NT2/D1 (cell line): ENCODE results near the gene CNR2.

Source experiments
- SUZ12 ChIP-seq: IDR thresholded peaks from 2 replicates; pipeline ENCODE4 v1.6.1; 2011; ENCODE audit not compliant: insufficient read length, insufficient read depth; ENCODE audit errors: extremely low read depth
- YY1 ChIP-seq: IDR thresholded peaks from 2 replicates; pipeline ENCODE4 v1.6.1; 2011; ENCODE audit not compliant: insufficient read length, insufficient read depth
- ZNF274 ChIP-seq: IDR thresholded peaks from 2 replicates; pipeline ENCODE4 v1.6.1; 2011; ENCODE audit warnings: mild to moderate bottlenecking, low read depth, low read length

DNA sequence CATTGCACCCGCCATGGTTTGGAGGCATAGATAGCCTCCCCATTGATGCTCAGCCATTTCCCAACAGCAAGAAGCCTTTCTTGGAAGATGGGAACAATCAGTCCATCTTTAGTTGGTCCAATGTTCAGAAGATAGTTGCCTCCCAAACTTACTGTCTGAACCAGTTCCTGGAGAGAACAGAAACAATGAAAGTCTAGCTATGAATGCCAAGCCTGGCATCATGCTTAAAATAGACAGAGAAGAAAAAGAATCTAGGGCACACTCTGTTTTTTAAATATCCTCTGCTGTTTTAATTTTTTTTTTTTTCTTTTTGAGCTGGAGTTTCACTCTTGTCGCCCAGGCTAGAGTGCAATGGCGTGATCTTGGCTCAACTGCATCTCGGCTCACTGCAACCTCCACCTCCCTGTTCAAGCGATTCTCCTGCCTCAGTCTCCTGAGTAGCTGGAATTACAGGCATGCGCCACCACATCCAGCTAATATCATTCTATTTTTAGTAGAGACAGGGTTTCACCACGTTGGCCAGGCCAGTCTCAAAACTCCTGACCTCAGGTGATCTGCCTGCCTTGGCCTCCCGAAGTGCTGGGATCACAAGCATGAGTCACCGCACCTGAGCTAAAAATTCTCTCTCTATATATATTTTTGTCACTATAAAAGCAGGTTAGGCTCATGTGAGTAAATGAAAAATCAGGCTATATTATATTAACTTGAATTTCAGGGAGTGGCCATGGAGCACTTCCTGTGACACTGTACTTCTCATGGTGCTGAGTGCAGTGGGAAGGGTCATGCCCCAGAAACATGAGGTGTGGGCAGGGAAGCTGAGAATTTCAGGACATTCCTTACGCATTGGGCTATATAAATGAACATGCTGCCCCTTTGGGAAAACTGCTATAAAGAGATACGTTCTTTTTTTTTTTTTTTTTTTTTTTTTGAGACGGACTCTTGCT is 64.2 kb downstream of the CNR2 start:
- TF ChIP-seq ZNF274: no peak
- TF ChIP-seq YY1: no peak
- TF ChIP-seq SUZ12: no peak
